DND-41 (cell line): ENCODE data around the gene SLC14A1.

Experiments
- ATAC-seq: fragments of 200-7000 bp; cut with Tn5 transposase; 3 replicates; pipeline ENCODE4 v1.9.1; 2021; ENCODE audit warnings: low read depth; ENCODE audit not compliant: insufficient read depth
- DNase-seq: peaks from one replicate; pipeline ENCODE4 v3.0.0-alpha.2; 2020
- H2AFZ ChIP-seq: 2 replicates; pipeline ENCODE4 v1.6.0; 2012; ENCODE audit warnings: low read depth, low read length
- H3K27ac ChIP-seq: 2 replicates; pipeline ENCODE4 v1.5.1; 2012; ENCODE audit warnings: low read length, inconsistent platforms
- H3K27me3 ChIP-seq: fragments of 200-600 bp; sonication (generic); 2 replicates; pipeline ENCODE4 v1.6.0; 2012; ENCODE audit warnings: low read length, mild to moderate bottlenecking, inconsistent platforms; ENCODE audit not compliant: insufficient read depth, poor library complexity
- H3K36me3 ChIP-seq: 2 replicates; pipeline ENCODE4 v1.5.1; 2012; ENCODE audit warnings: low read length, inconsistent platforms; ENCODE audit not compliant: insufficient read depth
- H3K4me1 ChIP-seq: 2 replicates; pipeline ENCODE4 v1.5.1; 2012; ENCODE audit warnings: mild to moderate bottlenecking, low read length; ENCODE audit not compliant: insufficient read depth
- H3K4me2 ChIP-seq: 2 replicates; pipeline ENCODE4 v1.6.0; 2012; ENCODE audit warnings: mild to moderate bottlenecking, moderate library complexity, low read length, inconsistent platforms; ENCODE audit not compliant: insufficient read depth
- H3K4me3 ChIP-seq, 2 experiments: fragments of 200-600 bp in 1 of 2; shearing (Covaris generic) in 1 of 2; 2 replicates each; pipeline ENCODE4 v1.5.1; 2012 to 2016; ENCODE audit warnings: inconsistent platforms in 2 of 2, low read length in 2 of 2, mild to moderate bottlenecking in 2 of 2, low read depth in 1 of 2, moderate library complexity in 1 of 2
- H3K79me2 ChIP-seq: 2 replicates; pipeline ENCODE4 v1.6.0; 2012; ENCODE audit warnings: low read length, inconsistent platforms; ENCODE audit not compliant: insufficient read depth
- H3K9ac ChIP-seq: 2 replicates; pipeline ENCODE4 v1.6.0; 2012; ENCODE audit warnings: low read depth, mild to moderate bottlenecking, inconsistent platforms, low read length, moderate library complexity
- H3K9me3 ChIP-seq: 2 replicates; pipeline ENCODE4 v1.5.1; 2012; ENCODE audit warnings: low read length, moderate library complexity, mild to moderate bottlenecking, inconsistent platforms; ENCODE audit not compliant: insufficient read depth, severe bottlenecking
- H4K20me1 ChIP-seq: 2 replicates; pipeline ENCODE4 v1.6.0; 2012; ENCODE audit warnings: low read length; ENCODE audit not compliant: insufficient read depth
- EZH2 ChIP-seq: IDR thresholded peaks from 3 replicates; pipeline ENCODE4 v1.6.1; 2012; ENCODE audit warnings: borderline replicate concordance, low read depth, mild to moderate bottlenecking, moderate library complexity, low read length, inconsistent platforms; ENCODE audit not compliant: severe bottlenecking
- TF ChIP-seq, protein P1 (sequence below): IDR thresholded peaks from 2 replicates; pipeline ENCODE4 v1.5.1; 2012; ENCODE audit warnings: borderline replicate concordance, low read length, moderate library complexity, mild to moderate bottlenecking; ENCODE audit not compliant: poor library complexity, severe bottlenecking; ENCODE audit errors: extremely low read depth

Gene SLC14A1

DNA sequence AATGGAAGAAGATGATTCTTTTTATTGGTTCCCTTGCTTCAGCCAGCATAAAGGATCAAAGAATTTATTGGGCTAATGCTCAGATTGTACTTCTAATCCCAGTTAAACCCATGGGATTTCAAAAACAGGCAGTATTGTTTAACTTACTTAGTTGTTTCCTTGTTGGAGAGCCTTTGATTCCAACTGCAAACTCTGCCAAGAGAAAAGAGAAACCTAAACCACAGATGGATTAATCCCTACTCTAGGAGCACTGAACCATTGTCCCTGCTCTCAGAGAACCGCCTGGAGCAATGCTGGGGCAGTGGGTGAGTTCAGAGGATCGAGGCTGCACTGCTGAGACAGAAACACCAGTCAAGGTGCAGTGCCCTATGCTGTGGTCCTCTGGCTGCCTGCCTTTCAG lies 56.6 kb downstream of the SLC14A1 start:
- no peak overlapping the region for H2AFZ ChIP-seq

DNA sequence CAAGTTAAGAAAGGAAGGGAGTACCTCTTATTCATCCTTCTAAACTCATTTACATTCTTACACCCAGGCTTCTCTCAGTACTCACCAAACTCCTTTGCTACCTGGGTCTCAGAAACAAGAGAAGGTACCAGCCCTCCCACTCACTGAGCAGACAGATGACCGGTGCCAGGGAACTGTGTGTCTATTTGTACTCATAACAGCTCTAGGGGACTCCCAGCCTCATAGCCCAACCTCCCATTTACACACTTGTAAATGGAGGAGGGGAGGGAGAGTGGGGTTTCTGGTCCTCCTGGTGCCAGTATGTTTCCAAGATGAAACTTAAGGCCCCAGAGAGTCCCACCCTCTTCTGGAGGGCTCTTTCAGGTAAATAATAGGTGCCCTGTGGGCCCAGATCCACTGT lies 58.7 kb downstream of the SLC14A1 start:
- ATAC-seq = no peak

More for the DNA sequence above, 56.6 kb downstream of the SLC14A1 start:
- Histone ChIP-seq H3K4me2 (no peak overlapping the region), H3K4me3 (no peak overlapping the region), H3K4me1 (no peaks in the 10 kb centered on the region), H3K79me2 (no peaks in the 10 kb centered on the region), H3K36me3 (no peaks in the 10 kb centered on the region), H4K20me1 (no peaks in the 10 kb centered on the region), H3K27ac (no peak overlapping the region), H3K27me3 (no peaks in the 10 kb centered on the region), H3K9me3 (no peaks in the 10 kb centered on the region), H3K9ac (no peak overlapping the region)
- DNase-seq = no peak
- ATAC-seq = no peak
- TF ChIP-seq, protein P1, sequence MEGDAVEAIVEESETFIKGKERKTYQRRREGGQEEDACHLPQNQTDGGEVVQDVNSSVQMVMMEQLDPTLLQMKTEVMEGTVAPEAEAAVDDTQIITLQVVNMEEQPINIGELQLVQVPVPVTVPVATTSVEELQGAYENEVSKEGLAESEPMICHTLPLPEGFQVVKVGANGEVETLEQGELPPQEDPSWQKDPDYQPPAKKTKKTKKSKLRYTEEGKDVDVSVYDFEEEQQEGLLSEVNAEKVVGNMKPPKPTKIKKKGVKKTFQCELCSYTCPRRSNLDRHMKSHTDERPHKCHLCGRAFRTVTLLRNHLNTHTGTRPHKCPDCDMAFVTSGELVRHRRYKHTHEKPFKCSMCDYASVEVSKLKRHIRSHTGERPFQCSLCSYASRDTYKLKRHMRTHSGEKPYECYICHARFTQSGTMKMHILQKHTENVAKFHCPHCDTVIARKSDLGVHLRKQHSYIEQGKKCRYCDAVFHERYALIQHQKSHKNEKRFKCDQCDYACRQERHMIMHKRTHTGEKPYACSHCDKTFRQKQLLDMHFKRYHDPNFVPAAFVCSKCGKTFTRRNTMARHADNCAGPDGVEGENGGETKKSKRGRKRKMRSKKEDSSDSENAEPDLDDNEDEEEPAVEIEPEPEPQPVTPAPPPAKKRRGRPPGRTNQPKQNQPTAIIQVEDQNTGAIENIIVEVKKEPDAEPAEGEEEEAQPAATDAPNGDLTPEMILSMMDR = no peak
- TF ChIP-seq EZH2 = no peak

DNA sequence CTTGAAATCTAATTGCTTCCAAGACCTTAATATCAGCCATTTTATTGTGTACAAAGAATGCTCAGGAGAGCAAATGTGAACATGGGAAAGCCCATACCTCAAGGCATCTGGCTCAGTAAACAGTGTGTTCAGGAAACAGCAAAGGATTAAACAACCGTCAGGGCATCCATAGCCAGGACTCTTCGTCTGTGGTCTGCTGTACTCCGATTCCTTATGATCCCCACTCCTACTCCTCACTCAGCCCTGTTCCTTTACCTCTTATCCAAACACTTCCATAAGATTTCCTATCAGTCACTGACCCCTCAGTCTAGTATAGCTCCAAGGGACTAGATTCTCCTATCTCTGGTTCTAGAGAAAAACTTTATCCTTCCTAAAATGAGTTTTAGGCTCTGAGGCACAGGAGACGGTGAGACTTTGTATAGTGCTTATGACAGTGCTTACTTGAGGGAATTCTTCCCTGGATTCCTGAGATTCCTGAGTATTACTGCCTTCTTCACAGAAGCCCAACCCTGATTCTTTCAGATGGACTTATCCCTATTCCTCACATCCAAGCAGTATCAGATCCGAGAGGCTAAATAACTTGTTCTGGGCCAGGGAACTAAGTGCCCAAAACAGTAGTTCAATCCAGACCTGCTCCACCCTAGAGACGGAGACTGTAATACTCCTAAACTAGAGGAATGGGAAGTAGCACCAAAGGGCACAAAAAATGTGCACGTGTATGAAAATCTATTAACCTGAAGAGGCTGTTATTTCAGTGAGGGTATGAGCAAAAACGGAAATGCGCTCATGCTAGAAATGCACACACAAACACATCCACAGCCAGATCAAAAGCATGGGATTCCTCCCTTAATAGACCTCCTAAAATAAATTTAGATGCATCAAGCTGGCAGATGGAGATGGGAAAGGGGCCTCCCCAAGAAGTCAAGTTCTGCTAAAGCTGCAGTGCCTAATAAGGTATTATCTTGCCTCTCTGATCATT lies 59.4 kb downstream of the SLC14A1 start:
- no peak for DNase-seq
- TF ChIP-seq, protein P1 = no peak
- no peak for TF ChIP-seq EZH2
- no peak for ATAC-seq
- Histone ChIP-seq H4K20me1 (no peaks in the 10 kb centered on the region), H3K27ac (no peak overlapping the region), H2AFZ (no peak overlapping the region), H3K4me3 (no peak overlapping the region), H3K4me1 (no peaks in the 10 kb centered on the region), H3K79me2 (no peaks in the 10 kb centered on the region), H3K9ac (no peak overlapping the region), H3K27me3 (no peaks in the 10 kb centered on the region), H3K9me3 (no peaks in the 10 kb centered on the region), H3K4me2 (no peak overlapping the region), H3K36me3 (no peaks in the 10 kb centered on the region)

More for the DNA sequence above, 58.7 kb downstream of the SLC14A1 start:
- TF ChIP-seq EZH2 = no peak
- TF ChIP-seq, protein P1 = no peak
- Histone ChIP-seq H3K27ac (no peak overlapping the region), H3K79me2 (no peaks in the 10 kb centered on the region), H4K20me1 (no peaks in the 10 kb centered on the region), H3K4me3 (no peak overlapping the region), H3K9ac (no peak overlapping the region), H3K36me3 (no peaks in the 10 kb centered on the region), H3K4me2 (no peak overlapping the region), H3K4me1 (no peaks in the 10 kb centered on the region), H3K27me3 (no peaks in the 10 kb centered on the region), H2AFZ (no peak overlapping the region), H3K9me3 (no peaks in the 10 kb centered on the region)
- no peak for DNase-seq
